OCI-LY3 (cell line): ENCODE measurements around the gene RXRA.

Source experiments
- H2AFZ ChIP-seq: fragments of 200-600, 300-600 bp; shearing (Covaris generic); 2 replicates; pipeline ENCODE4 v1.6.0; 2014; ENCODE audit warnings: antibody characterized with exemption, low read depth, low read length
- H3K27ac ChIP-seq: fragments of 200-600, 300-600 bp; sonication (generic); 2 replicates; pipeline ENCODE4 v1.5.1; 2014; ENCODE audit warnings: mild to moderate bottlenecking, low read length, moderate library complexity, mixed read lengths
- H3K27me3 ChIP-seq: fragments of 200-600, 300-600 bp; sonication (generic); 2 replicates; pipeline ENCODE4 v1.6.1; 2014; ENCODE audit warnings: low read depth, low read length, mixed read lengths
- H3K36me3 ChIP-seq: fragments of 200-600, 300-600 bp; sonication (generic); replicated peaks from 2 replicates; pipeline ENCODE3; 2014; ENCODE audit warnings: low read depth, low read length, mixed read lengths
- H3K4me1 ChIP-seq: fragments of 300-600, 200-600 bp; sonication (generic); 2 replicates; pipeline ENCODE4 v1.6.1; 2014; ENCODE audit warnings: low read length, mixed read lengths
- H3K4me2 ChIP-seq: fragments of 200-600, 300-600 bp; sonication (generic); 2 replicates; pipeline ENCODE4 v1.6.1; 2014; ENCODE audit warnings: low read length, mixed read lengths
- H3K4me3 ChIP-seq: fragments of 300-600, 200-600 bp; sonication (generic); 2 replicates; pipeline ENCODE4 v1.5.1; 2014; ENCODE audit warnings: antibody characterized with exemption, mild to moderate bottlenecking, low read length, moderate library complexity
- H3K79me2 ChIP-seq: fragments of 300-600, 200-600 bp; shearing (Covaris generic); 2 replicates; pipeline ENCODE4 v1.6.1; 2014; ENCODE audit warnings: mild to moderate bottlenecking, low read length, mixed read lengths
- H3K9ac ChIP-seq: fragments of 300-600, 200-600 bp; shearing (Covaris generic); 2 replicates; pipeline ENCODE4 v1.6.0; 2014; ENCODE audit warnings: mild to moderate bottlenecking, low read length, moderate library complexity
- H3K9me3 ChIP-seq: fragments of 200-600, 300-600 bp; shearing (Covaris generic); 2 replicates; pipeline ENCODE4 v1.6.1; 2014; ENCODE audit warnings: low read length, mixed read lengths; ENCODE audit not compliant: insufficient read depth
- H4K20me1 ChIP-seq: fragments of 200-600, 300-600 bp; sonication (generic); 2 replicates; pipeline ENCODE4 v1.6.1; 2016; ENCODE audit warnings: low read length, mixed read lengths; ENCODE audit not compliant: insufficient read depth
- CTCF ChIP-seq: fragments of 200-600, 300-600 bp; sonication (generic); IDR thresholded peaks from 2 replicates; pipeline ENCODE4 v1.5.1; 2014; ENCODE audit warnings: antibody characterized with exemption, low read length, low read depth
- EZH2phosphoT487 ChIP-seq: fragments of 200-600 bp; shearing (Covaris generic); IDR thresholded peaks from 2 replicates; pipeline ENCODE4 v1.6.1; 2018; ENCODE audit warnings: antibody characterized with exemption, mixed run types, low read depth

RXRA gene

DNA sequence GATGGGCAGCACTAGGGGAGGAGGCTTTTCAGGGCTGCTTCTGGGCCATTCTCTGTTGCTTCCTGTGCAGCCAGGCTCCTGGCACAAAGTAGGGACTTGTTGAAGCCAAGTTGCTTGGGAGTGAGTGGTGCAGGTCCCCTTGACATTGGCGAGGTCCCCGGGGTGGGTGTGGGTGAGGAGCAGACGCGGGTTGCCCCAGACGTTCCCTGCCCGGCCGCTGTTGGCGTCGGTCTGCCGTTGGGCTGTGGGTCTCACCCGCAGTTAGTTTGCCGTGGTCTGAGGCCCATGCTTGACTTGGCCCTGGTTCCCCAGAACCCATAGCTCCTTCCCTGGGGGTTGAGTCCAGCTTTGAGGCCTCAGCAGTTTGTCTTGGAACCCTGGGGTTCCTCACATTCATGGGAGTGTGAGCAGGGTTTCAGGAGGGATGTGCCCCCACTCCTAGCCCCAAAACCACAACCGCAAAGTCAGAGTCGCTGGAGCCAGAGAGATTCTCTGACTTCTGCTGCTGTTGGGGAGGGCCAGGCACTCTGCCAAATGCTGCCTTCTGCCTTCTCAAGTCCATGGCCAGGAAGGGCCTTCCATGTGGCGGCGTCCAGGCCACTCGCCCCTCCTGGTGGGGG, 77.5 kb downstream of the RXRA start:
- Histone ChIP-seq H3K9me3 (no peaks in the 10 kb centered on the region), H4K20me1 (peaks cover 80% of the 10 kb centered on the region), H2AFZ (no peak overlapping the region), H3K27ac (0 out of 2 replicates have a peak overlapping the region, but pooled peaks have one; percentile 0), H3K9ac (no peak overlapping the region; the same call in 1 of the 2 replicates), H3K4me1 (peaks cover 54% of the 10 kb centered on the region), H3K36me3 (peaks cover 32% of the 10 kb centered on the region), H3K4me2 (peak overlapping the region; percentile 46), H3K79me2 (peaks cover 20% of the 10 kb centered on the region), H3K4me3 (no peak overlapping the region), H3K27me3 (no peaks in the 10 kb centered on the region)
- no peak for TF ChIP-seq CTCF
- no peak for TF ChIP-seq EZH2phosphoT487

GRCh38 chr9:134404376-134405358, 78.4 kb downstream of the RXRA start:
- no peaks in the 10 kb centered on the region for H3K27me3 ChIP-seq
- H3K36me3 ChIP-seq: peaks cover 31% of the 10 kb centered on the region
- H2AFZ ChIP-seq: no peak overlapping the region
- no peak overlapping the region for H3K4me3 ChIP-seq
- H3K4me2 ChIP-seq: peak overlapping the region; percentile 46
- H3K79me2 ChIP-seq: peaks cover 12% of the 10 kb centered on the region
- no peaks in the 10 kb centered on the region for H3K9me3 ChIP-seq
- TF ChIP-seq EZH2phosphoT487 (no peak), CTCF (no peak)
- H3K9ac ChIP-seq: no peak overlapping the region
- H4K20me1 ChIP-seq: peaks cover 80% of the 10 kb centered on the region
- peaks cover 54% of the 10 kb centered on the region for H3K4me1 ChIP-seq
- H3K27ac ChIP-seq: no peak overlapping the region

- H3K4me2 ChIP-seq: peak overlapping the region; percentile 36
- H2AFZ ChIP-seq: no peak overlapping the region
- H3K9ac ChIP-seq: no peak overlapping the region
- peaks cover 6% of the 10 kb centered on the region for H3K79me2 ChIP-seq
- no peak for TF ChIP-seq CTCF
- no peak for TF ChIP-seq EZH2phosphoT487
- no peaks in the 10 kb centered on the region for H3K9me3 ChIP-seq
- H3K4me3 ChIP-seq: no peak overlapping the region
- H3K4me1 ChIP-seq: peaks cover 54% of the 10 kb centered on the region
- H4K20me1 ChIP-seq: peaks cover 80% of the 10 kb centered on the region
- no peaks in the 10 kb centered on the region for H3K27me3 ChIP-seq
- no peak overlapping the region for H3K27ac ChIP-seq
- H3K36me3 ChIP-seq: peaks cover 37% of the 10 kb centered on the region
Measured at GRCh38 chr9:134405527-134405926, 79.3 kb downstream of the RXRA start.
